ENCODE results near the gene TRIM61.
"Not testable (repeated sequence)": the region's sequence is repeated elsewhere in the genome, so short reads cannot be mapped to it uniquely, and the experiment has no call there.

Gene TRIM61

GRCh38 chr4:164956766-164957643 lies 20.5 kb downstream of the TRIM61 start:
- peak; percentile 78 for DNase-seq

- no peak for DNase-seq
Measured at GRCh38 chr4:164955107-164955805, 22.2 kb downstream of the TRIM61 start.

- DNase-seq, result no peak
Measured at GRCh38 chr4:164952551-164952950, 24.9 kb downstream of the TRIM61 start.

GRCh38 chr4:164949448-164950143 lies 27.9 kb downstream of the TRIM61 start:
- DNase-seq, result no peak

GRCh38 chr4:164948975-164949374 lies 28.5 kb downstream of the TRIM61 start:
- no peak for DNase-seq

GRCh38 chr4:164948006-164948405 lies 29.5 kb downstream of the TRIM61 start:
- DNase-seq, result not testable (repeated sequence)

- no peak for DNase-seq
Measured at GRCh38 chr4:164946810-164947209, 30.6 kb downstream of the TRIM61 start.

- no peak for DNase-seq
Measured at GRCh38 chr4:164945146-164945545, 32.3 kb downstream of the TRIM61 start.

GRCh38 chr4:164943192-164943591 lies 34.3 kb downstream of the TRIM61 start:
- no peak for DNase-seq

GRCh38 chr4:164937576-164938270 lies 39.7 kb downstream of the TRIM61 start:
- no peak for DNase-seq

- not testable (repeated sequence) for DNase-seq
Measured at GRCh38 chr4:164935865-164936606, 41.4 kb downstream of the TRIM61 start.

GRCh38 chr4:164935363-164935762 lies 42.1 kb downstream of the TRIM61 start:
- DNase-seq, result no peak

- DNase-seq, result no peak
Measured at GRCh38 chr4:164933244-164933643, 44.2 kb downstream of the TRIM61 start.

GRCh38 chr4:164931551-164932324 lies 45.7 kb downstream of the TRIM61 start:
- DNase-seq, result no peak

- DNase-seq, result no peak
Measured at GRCh38 chr4:164930647-164931046, 46.8 kb downstream of the TRIM61 start.

GRCh38 chr4:164927101-164927500 lies 50.4 kb downstream of the TRIM61 start:
- DNase-seq, result not testable (repeated sequence)

GRCh38 chr4:164926301-164926700 lies 51.2 kb downstream of the TRIM61 start:
- DNase-seq, result no peak

GRCh38 chr4:164924670-164925238 lies 52.7 kb downstream of the TRIM61 start:
- DNase-seq, result no peak

GRCh38 chr4:164918956-164919355 lies 58.5 kb downstream of the TRIM61 start:
- no peak for DNase-seq
